HepG2 (cell line): ENCODE data around the gene DIP2C. TPM values are rescaled to one million over a fixed set of nuclear protein-coding genes. Genes with fewer than 3 reads are reported as not detected.

ENCODE experiments used
- CREM ChIP-seq, 2 experiments: sonication (generic) in 1 of 2; formaldehyde crosslinking in 1 of 2; IDR thresholded peaks; 2 replicates each; pipeline versions ENCODE4 v1.4.0 to v1.6.1; 2016 to 2020; ENCODE audit warnings: antibody characterized with exemption in 1 of 2, mild to moderate bottlenecking in 1 of 2, missing genetic modification reagents in 1 of 2
- ESRRA ChIP-seq: sonication (generic); formaldehyde crosslinking; IDR thresholded peaks from 2 replicates; pipeline ENCODE4 v1.5.1; 2020; ENCODE audit warnings: mild to moderate bottlenecking, low read depth, missing genetic modification reagents
- GZF1 ChIP-seq: sonication (generic); formaldehyde crosslinking; IDR thresholded peaks from 2 replicates; pipeline ENCODE4 v1.5.1; 2020; ENCODE audit warnings: mild to moderate bottlenecking, missing genetic modification reagents
- JUN ChIP-seq: sonication (generic); formaldehyde crosslinking; IDR thresholded peaks from 2 replicates; pipeline ENCODE4 v1.4.0; 2020; ENCODE audit warnings: mild to moderate bottlenecking, missing genetic modification reagents
- KLF9 ChIP-seq: IDR thresholded peaks from 2 replicates; pipeline ENCODE4 v1.6.1; 2016; ENCODE audit warnings: low read depth
- SAP130 ChIP-seq: IDR thresholded peaks from 2 replicates; pipeline ENCODE4 v1.6.1; 2016; ENCODE audit warnings: low read depth
- SMAD3 ChIP-seq: sonication (generic); formaldehyde crosslinking; IDR thresholded peaks from 2 replicates; pipeline ENCODE4 v1.4.0; 2020; ENCODE audit warnings: missing genetic modification reagents
- ZMYM4 ChIP-seq: sonication (generic); formaldehyde crosslinking; IDR thresholded peaks from 2 replicates; pipeline ENCODE4 v1.8.1; 2023; ENCODE audit warnings: mild to moderate bottlenecking, missing genetic modification reagents
- ZNF326 ChIP-seq: sonication (generic); formaldehyde crosslinking; IDR thresholded peaks from 2 replicates; pipeline ENCODE4 v1.4.0; 2020; ENCODE audit warnings: missing genetic modification reagents, borderline replicate concordance
- ZNF383 ChIP-seq: sonication (generic); formaldehyde crosslinking; IDR thresholded peaks from 2 replicates; pipeline ENCODE4 v1.4.0; 2020; ENCODE audit warnings: missing genetic modification reagents, mild to moderate bottlenecking, borderline replicate concordance
- ZNF550 ChIP-seq: sonication (generic); formaldehyde crosslinking; IDR thresholded peaks from 2 replicates; pipeline ENCODE4 v1.4.0; 2020; ENCODE audit warnings: mild to moderate bottlenecking, missing genetic modification reagents, borderline replicate concordance
- ZNF614 ChIP-seq: IDR thresholded peaks from 2 replicates; pipeline ENCODE4 v1.6.1; 2018; ENCODE audit warnings: missing biosample characterization, missing genetic modification reagents, inconsistent platforms, borderline replicate concordance
- polyA plus RNA-seq, 8 experiments: library from polyadenylated mRNA; depleted of rRNA in 3 of 8; stranded (reverse) in 7 of 8; unstranded in 1 of 8; fragments of >200 nt; fragmentation: Illumina TruSeq in 4 of 8; extraction: Trizol in 4 of 8; gene quantifications; 2 replicates each; pipeline versions ENCODE4 v1.2.1 to v1.2.3, GENCODE V29; 2011 to 2016; ENCODE audit warnings: low read depth in 4 of 8, missing spikeins in 1 of 8, mixed read lengths in 1 of 8; ENCODE audit not compliant: insufficient read depth in 1 of 8
- total RNA-seq, 5 experiments: library from RNA; depleted of rRNA; stranded (reverse); fragments of >200 nt; fragmentation: Illumina TruSeq; extraction: Trizol; gene quantifications; 2 replicates each; pipeline ENCODE4 v1.2.3, GENCODE V29; 2016; ENCODE audit warnings: low read depth in 1 of 5
- TF ChIP-seq, protein P1 (sequence below), 2 experiments: sonication (generic) in 1 of 2; formaldehyde crosslinking in 1 of 2; IDR thresholded peaks; 2 replicates each; pipeline versions ENCODE4 v1.4.0 to v1.6.1; 2018 to 2020; ENCODE audit warnings: missing genetic modification reagents in 2 of 2, borderline replicate concordance in 1 of 2, low read depth in 1 of 2, mild to moderate bottlenecking in 1 of 2, missing biosample characterization in 1 of 2
- TF ChIP-seq, protein P2 (sequence below): sonication (generic); formaldehyde crosslinking; IDR thresholded peaks from 2 replicates; pipeline ENCODE4 v1.5.1; 2020; ENCODE audit warnings: mild to moderate bottlenecking, missing genetic modification reagents, moderate library complexity
- TF ChIP-seq, protein P3 (sequence below): sonication (generic); formaldehyde crosslinking; IDR thresholded peaks from 2 replicates; pipeline ENCODE4 v1.4.0; 2020; ENCODE audit warnings: mild to moderate bottlenecking, missing genetic modification reagents
- TF ChIP-seq, protein P4 (sequence below): sonication (generic); formaldehyde crosslinking; IDR thresholded peaks from 2 replicates; pipeline ENCODE4 v1.4.0; 2020; ENCODE audit warnings: missing genetic modification reagents; ENCODE audit errors: not compliant biosample characterization
- TF ChIP-seq, protein P5 (sequence below): sonication (generic); formaldehyde crosslinking; IDR thresholded peaks from 2 replicates; pipeline ENCODE4 v1.4.0; 2020; ENCODE audit warnings: mild to moderate bottlenecking, missing genetic modification reagents

The DIP2C gene
- total and polyA plus RNA-seq, 2 of the 13 experiments (the other 11 are each of a cell fraction or from before 2014, with no cell fraction given) = 2.2 to 2.7 TPM

DNA sequence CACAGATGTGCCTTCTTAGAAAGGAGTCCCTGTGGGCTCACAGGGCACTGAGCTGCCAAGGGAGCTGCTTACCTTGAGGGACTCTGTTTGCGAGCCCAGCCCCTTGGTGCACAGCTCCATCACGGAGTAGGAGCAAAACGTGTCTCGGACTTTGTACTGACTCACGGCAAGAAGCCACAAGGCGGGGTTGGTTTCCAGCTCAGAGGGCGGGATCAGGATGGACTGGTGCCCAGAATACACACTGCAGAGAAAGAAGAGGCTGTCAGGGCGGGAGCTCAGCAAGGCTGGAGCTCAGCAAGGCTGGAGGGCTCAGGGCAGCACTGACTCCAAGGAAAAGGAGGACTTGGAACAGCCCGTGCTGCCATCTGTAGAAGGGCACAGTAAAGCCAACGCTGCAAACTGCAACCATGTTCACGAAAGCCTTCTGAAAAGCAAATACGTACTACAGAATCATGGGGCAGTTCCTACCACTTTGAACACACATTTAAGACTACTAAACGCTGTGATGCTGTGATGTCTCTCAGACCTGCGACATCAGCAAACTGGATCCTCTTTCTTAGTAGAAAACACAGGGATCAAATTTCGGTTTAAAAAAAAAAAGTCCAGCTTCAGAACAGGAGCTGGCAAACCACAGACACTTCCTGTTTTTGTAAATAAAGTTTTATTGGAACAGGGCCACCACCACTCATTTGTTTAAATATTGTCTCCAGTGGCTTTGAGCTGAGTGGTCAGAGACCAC, 359.9 kb downstream of the DIP2C start (continued):
- TF ChIP-seq, protein P1, sequence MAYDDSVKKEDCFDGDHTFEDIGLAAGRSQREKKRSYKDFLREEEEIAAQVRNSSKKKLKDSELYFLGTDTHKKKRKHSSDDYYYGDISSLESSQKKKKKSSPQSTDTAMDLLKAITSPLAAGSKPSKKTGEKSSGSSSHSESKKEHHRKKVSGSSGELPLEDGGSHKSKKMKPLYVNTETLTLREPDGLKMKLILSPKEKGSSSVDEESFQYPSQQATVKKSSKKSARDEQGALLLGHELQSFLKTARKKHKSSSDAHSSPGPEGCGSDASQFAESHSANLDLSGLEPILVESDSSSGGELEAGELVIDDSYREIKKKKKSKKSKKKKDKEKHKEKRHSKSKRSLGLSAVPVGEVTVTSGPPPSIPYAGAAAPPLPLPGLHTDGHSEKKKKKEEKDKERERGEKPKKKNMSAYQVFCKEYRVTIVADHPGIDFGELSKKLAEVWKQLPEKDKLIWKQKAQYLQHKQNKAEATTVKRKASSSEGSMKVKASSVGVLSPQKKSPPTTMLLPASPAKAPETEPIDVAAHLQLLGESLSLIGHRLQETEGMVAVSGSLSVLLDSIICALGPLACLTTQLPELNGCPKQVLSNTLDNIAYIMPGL (CRISPR knock-in tag; IDR thresholded peaks at IDR 0.05; ENCODE audit: borderline replicate concordance in 1 of 2, low read depth in 1 of 2) = 0 out of 4 replicates have a peak, but pooled peaks of 1 of the 2 experiments have one; percentile 42
- TF ChIP-seq CREM (IDR thresholded peaks at IDR 0.05) (0 out of 2 replicates have a peak, but pooled peaks have one; percentile 10), CREM (CRISPR knock-in tag; IDR thresholded peaks at IDR 0.05) (no peak), GZF1 (CRISPR knock-in tag) (no peak), ZNF383 (CRISPR knock-in tag) (no peak), ZNF326 (CRISPR knock-in tag) (no peak), SAP130 (CRISPR knock-in tag) (peak; percentile 58), ZNF550 (CRISPR knock-in tag) (no peak), ESRRA (no peak), KLF9 (no peak), JUN (CRISPR knock-in tag) (no peak), ZMYM4 (peak; percentile 50; the same call in 1 of the 2 replicates), SMAD3 (CRISPR knock-in tag) (peak; percentile 19; the same call in 1 of the 2 replicates), ZNF614 (CRISPR knock-in tag) (no peak)
- TF ChIP-seq, protein P2, sequence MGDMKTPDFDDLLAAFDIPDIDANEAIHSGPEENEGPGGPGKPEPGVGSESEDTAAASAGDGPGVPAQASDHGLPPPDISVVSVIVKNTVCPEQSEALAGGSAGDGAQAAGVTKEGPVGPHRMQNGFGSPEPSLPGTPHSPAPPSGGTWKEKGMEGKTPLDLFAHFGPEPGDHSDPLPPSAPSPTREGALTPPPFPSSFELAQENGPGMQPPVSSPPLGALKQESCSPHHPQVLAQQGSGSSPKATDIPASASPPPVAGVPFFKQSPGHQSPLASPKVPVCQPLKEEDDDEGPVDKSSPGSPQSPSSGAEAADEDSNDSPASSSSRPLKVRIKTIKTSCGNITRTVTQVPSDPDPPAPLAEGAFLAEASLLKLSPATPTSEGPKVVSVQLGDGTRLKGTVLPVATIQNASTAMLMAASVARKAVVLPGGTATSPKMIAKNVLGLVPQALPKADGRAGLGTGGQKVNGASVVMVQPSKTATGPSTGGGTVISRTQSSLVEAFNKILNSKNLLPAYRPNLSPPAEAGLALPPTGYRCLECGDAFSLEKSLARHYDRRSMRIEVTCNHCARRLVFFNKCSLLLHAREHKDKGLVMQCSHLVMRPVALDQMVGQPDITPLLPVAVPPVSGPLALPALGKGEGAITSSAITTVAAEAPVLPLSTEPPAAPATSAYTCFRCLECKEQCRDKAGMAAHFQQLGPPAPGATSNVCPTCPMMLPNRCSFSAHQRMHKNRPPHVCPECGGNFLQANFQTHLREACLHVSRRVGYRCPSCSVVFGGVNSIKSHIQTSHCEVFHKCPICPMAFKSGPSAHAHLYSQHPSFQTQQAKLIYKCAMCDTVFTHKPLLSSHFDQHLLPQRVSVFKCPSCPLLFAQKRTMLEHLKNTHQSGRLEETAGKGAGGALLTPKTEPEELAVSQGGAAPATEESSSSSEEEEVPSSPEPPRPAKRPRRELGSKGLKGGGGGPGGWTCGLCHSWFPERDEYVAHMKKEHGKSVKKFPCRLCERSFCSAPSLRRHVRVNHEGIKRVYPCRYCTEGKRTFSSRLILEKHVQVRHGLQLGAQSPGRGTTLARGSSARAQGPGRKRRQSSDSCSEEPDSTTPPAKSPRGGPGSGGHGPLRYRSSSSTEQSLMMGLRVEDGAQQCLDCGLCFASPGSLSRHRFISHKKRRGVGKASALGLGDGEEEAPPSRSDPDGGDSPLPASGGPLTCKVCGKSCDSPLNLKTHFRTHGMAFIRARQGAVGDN (CRISPR knock-in tag) = peak; percentile 66
- TF ChIP-seq, protein P3, sequence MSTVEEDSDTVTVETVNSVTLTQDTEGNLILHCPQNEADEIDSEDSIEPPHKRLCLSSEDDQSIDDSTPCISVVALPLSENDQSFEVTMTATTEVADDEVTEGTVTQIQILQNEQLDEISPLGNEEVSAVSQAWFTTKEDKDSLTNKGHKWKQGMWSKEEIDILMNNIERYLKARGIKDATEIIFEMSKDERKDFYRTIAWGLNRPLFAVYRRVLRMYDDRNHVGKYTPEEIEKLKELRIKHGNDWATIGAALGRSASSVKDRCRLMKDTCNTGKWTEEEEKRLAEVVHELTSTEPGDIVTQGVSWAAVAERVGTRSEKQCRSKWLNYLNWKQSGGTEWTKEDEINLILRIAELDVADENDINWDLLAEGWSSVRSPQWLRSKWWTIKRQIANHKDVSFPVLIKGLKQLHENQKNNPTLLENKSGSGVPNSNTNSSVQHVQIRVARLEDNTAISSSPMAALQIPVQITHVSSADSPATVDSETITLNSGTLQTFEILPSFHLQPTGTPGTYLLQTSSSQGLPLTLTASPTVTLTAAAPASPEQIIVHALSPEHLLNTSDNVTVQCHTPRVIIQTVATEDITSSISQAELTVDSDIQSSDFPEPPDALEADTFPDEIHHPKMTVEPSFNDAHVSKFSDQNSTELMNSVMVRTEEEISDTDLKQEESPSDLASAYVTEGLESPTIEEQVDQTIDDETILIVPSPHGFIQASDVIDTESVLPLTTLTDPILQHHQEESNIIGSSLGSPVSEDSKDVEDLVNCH (CRISPR knock-in tag) = no peak
- TF ChIP-seq, protein P4, sequence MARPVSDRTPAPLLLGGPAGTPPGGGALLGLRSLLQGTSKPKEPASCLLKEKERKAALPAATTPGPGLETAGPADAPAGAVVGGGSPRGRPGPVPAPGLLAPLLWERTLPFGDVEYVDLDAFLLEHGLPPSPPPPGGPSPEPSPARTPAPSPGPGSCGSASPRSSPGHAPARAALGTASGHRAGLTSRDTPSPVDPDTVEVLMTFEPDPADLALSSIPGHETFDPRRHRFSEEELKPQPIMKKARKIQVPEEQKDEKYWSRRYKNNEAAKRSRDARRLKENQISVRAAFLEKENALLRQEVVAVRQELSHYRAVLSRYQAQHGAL (CRISPR knock-in tag) = no peak
- TF ChIP-seq, protein P5, sequence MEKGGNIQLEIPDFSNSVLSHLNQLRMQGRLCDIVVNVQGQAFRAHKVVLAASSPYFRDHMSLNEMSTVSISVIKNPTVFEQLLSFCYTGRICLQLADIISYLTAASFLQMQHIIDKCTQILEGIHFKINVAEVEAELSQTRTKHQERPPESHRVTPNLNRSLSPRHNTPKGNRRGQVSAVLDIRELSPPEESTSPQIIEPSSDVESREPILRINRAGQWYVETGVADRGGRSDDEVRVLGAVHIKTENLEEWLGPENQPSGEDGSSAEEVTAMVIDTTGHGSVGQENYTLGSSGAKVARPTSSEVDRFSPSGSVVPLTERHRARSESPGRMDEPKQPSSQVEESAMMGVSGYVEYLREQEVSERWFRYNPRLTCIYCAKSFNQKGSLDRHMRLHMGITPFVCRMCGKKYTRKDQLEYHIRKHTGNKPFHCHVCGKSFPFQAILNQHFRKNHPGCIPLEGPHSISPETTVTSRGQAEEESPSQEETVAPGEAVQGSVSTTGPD (CRISPR knock-in tag) = no peak
